Measurements from ENCODE around the gene MICALL2.

Gene MICALL2

GRCh38 chr7:1431634-1432380, 27.5 kb downstream of the MICALL2 start:
- no peak for TF ChIP-seq CTCF (IDR thresholded peaks at IDR 0.05)
- H3K27ac Mint-ChIP-seq, result no peak overlapping the region
- H3K27me3 Mint-ChIP-seq (ENCODE audit: low read depth, poor library complexity), result peaks cover 8% of the 10 kb centered on the region
- DNase-seq, result no peak
- no peaks in the 10 kb centered on the region for H3K9me3 Mint-ChIP-seq
- H3K4me3 Mint-ChIP-seq, result no peak overlapping the region
- peaks cover 12% of the 10 kb centered on the region for H3K4me1 Mint-ChIP-seq
- no peaks in the 10 kb centered on the region for H3K36me3 Mint-ChIP-seq (ENCODE audit: low read depth)

GRCh38 chr7:1431226-1431625, 28.0 kb downstream of the MICALL2 start:
- Mint-ChIP-seq H3K4me3 (no peak overlapping the region), H3K36me3 (ENCODE audit: low read depth) (no peaks in the 10 kb centered on the region), H3K27ac (no peak overlapping the region), H3K27me3 (ENCODE audit: low read depth, poor library complexity) (peaks cover 8% of the 10 kb centered on the region), H3K9me3 (no peaks in the 10 kb centered on the region), H3K4me1 (peaks cover 12% of the 10 kb centered on the region)
- DNase-seq, result no peak
- TF ChIP-seq CTCF (IDR thresholded peaks at IDR 0.05), result no peak

- Mint-ChIP-seq H3K36me3 (ENCODE audit: low read depth) (no peaks in the 10 kb centered on the region), H3K27me3 (ENCODE audit: low read depth, poor library complexity) (peaks cover 11% of the 10 kb centered on the region), H3K4me3 (no peak overlapping the region), H3K27ac (no peak overlapping the region), H3K9me3 (no peaks in the 10 kb centered on the region), H3K4me1 (peaks cover 12% of the 10 kb centered on the region)
- DNase-seq, result no peak
- TF ChIP-seq CTCF (IDR thresholded peaks at IDR 0.05), result no peak
Observed at GRCh38 chr7:1430056-1430845, 29.0 kb downstream of the MICALL2 start.

- H3K4me3 Mint-ChIP-seq, result no peak overlapping the region
- no peak for DNase-seq
- TF ChIP-seq CTCF (IDR thresholded peaks at IDR 0.05), result no peak
- H3K4me1 Mint-ChIP-seq, result peaks cover 12% of the 10 kb centered on the region
- H3K27ac Mint-ChIP-seq, result no peak overlapping the region
- H3K27me3 Mint-ChIP-seq (ENCODE audit: low read depth, poor library complexity), result peaks cover 17% of the 10 kb centered on the region
- H3K9me3 Mint-ChIP-seq, result no peaks in the 10 kb centered on the region
- no peaks in the 10 kb centered on the region for H3K36me3 Mint-ChIP-seq (ENCODE audit: low read depth)
Observed at GRCh38 chr7:1428941-1429501, 30.2 kb downstream of the MICALL2 start.

GRCh38 chr7:1427064-1427657, 32.1 kb downstream of the MICALL2 start:
- TF ChIP-seq CTCF (IDR thresholded peaks at IDR 0.05), result no peak
- Mint-ChIP-seq H3K36me3 (ENCODE audit: low read depth) (no peaks in the 10 kb centered on the region), H3K4me3 (no peak overlapping the region), H3K9me3 (no peaks in the 10 kb centered on the region), H3K4me1 (peaks cover 20% of the 10 kb centered on the region), H3K27me3 (ENCODE audit: low read depth, poor library complexity) (peaks cover 20% of the 10 kb centered on the region), H3K27ac (no peak overlapping the region)
- DNase-seq, result no peak
